Measurements from ENCODE around the gene NEIL3. TPM values are rescaled to one million over a fixed set of nuclear protein-coding genes. Genes with fewer than 3 reads are reported as not detected.

NEIL3 gene
- total RNA-seq, 2 experiments from 2014 or later: 16.6 to 18.7 TPM

- Mint-ChIP-seq H3K27ac (peak overlapping the region; percentile 31), H3K9me3 (no peaks in the 10 kb centered on the region), H3K4me1 (ENCODE audit: low read depth) (peaks cover 23% of the 10 kb centered on the region), H3K36me3 (ENCODE audit: low read depth) (no peaks in the 10 kb centered on the region), H3K4me3 (no peak overlapping the region), H3K27me3 (no peaks in the 10 kb centered on the region)
- TF ChIP-seq, protein P1, sequence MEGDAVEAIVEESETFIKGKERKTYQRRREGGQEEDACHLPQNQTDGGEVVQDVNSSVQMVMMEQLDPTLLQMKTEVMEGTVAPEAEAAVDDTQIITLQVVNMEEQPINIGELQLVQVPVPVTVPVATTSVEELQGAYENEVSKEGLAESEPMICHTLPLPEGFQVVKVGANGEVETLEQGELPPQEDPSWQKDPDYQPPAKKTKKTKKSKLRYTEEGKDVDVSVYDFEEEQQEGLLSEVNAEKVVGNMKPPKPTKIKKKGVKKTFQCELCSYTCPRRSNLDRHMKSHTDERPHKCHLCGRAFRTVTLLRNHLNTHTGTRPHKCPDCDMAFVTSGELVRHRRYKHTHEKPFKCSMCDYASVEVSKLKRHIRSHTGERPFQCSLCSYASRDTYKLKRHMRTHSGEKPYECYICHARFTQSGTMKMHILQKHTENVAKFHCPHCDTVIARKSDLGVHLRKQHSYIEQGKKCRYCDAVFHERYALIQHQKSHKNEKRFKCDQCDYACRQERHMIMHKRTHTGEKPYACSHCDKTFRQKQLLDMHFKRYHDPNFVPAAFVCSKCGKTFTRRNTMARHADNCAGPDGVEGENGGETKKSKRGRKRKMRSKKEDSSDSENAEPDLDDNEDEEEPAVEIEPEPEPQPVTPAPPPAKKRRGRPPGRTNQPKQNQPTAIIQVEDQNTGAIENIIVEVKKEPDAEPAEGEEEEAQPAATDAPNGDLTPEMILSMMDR (IDR thresholded peaks at IDR 0.05): no peak
- ChIA-PET POLR2A (no interaction called here), CTCF (interaction anchor here (1.1 to 1.4 kb wide), 2 partner anchors 58 to 96 kb away, joined by 3 to 5 read pairs; no protein-coding TSS in a partner anchor)
- ATAC-seq (no peak), DNase-seq (no peak)
- intact Hi-C loops (cut with micrococcal nuclease): loop anchor here (2.0 kb wide), 1 partner anchor 135 kb away; the partner anchor contains the start of gene AGA
These were observed 1.5 kb upstream of the NEIL3 start for GRCh38 chr4:177308125-177308524.

- H3K27me3 Mint-ChIP-seq: no peaks in the 10 kb centered on the region
- DNase-seq: peak; percentile 54
- intact Hi-C loops (cut with micrococcal nuclease): loop anchor here (2.0 kb wide), 1 partner anchor 134 kb away; the partner anchor contains the start of gene AGA
- H3K36me3 Mint-ChIP-seq (ENCODE audit: low read depth): no peaks in the 10 kb centered on the region
- H3K4me1 Mint-ChIP-seq (ENCODE audit: low read depth): peaks cover 28% of the 10 kb centered on the region
- H3K9me3 Mint-ChIP-seq: no peaks in the 10 kb centered on the region
- ATAC-seq: peak; percentile 40
- H3K27ac Mint-ChIP-seq: peak overlapping the region; percentile 82
- CTCF ChIA-PET: interaction anchor here (1.1 to 1.4 kb wide), 3 partner anchors 31 to 95 kb away, joined by 3 to 5 read pairs (median 3); no protein-coding TSS in a partner anchor
- POLR2A ChIA-PET: interaction anchor here (1.0 to 1.9 kb wide), 2 partner anchors 11 to 133 kb away, joined by 3 to 17 read pairs; partner anchors contain the start of gene AGA
- TF ChIP-seq, protein P1 (IDR thresholded peaks at IDR 0.05): no peak
- H3K4me3 Mint-ChIP-seq: peak overlapping the region; percentile 90
These were observed 690 bp upstream of the NEIL3 start for GRCh38 chr4:177308847-177309521.

DNA sequence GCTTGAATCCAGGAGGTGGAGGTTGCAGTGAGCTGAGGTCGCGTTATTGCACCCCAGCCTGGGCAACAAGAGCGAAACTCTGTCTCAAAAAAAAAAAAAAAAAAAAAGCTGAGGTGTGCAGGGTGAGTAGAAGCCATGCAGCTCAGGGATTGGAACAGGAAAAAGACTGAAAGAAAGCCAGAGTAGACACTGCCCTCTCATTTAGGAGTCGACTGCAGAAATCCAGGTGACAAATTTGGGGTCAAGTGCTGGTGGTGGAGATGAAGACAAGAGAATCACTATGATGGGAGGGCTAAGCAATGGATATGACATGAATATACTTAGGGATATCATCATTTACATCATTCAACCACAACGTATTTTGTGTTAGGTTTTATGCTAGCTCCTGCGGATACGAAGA is 1.9 kb downstream of the NEIL3 start:
- intact Hi-C loops (cut with micrococcal nuclease): no loop called here
- ATAC-seq: no peak
- Mint-ChIP-seq H3K36me3 (ENCODE audit: low read depth) (no peaks in the 10 kb centered on the region), H3K4me1 (ENCODE audit: low read depth) (peaks cover 42% of the 10 kb centered on the region), H3K27me3 (no peaks in the 10 kb centered on the region), H3K4me3 (peak overlapping the region; percentile 33), H3K9me3 (no peaks in the 10 kb centered on the region), H3K27ac (no peak overlapping the region)
- TF ChIP-seq, protein P1 (IDR thresholded peaks at IDR 0.05): no peak
- DNase-seq: no peak
- CTCF ChIA-PET: interaction anchor here (0.9 kb wide), 1 partner anchor 28 kb away, joined by 3 read pairs; no protein-coding TSS in a partner anchor
- POLR2A ChIA-PET: interaction anchor here (0.6 to 1.0 kb wide), 3 partner anchors 82 to 130 kb away, joined by 3 to 4 read pairs (median 3); no protein-coding TSS in a partner anchor

DNA sequence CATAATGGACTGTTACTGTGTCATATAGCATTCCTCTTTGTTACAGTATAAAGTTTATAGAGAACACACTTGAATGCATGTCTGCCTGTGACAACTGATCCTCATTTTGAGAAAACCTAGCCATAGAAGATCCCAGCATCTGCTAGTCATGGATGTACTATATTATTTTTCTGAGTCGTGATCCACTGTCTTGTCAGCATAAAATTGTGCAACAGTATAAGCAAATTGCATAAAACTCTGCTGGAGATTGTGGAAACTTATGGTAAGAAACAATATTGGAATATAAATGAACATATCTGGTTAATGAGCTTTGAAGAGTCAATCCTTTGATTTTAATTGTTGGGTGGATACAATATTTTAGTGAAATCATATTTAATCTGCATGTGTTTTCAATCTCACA is 3.6 kb downstream of the NEIL3 start:
- TF ChIP-seq, protein P1 (IDR thresholded peaks at IDR 0.05): no peak
- ChIA-PET POLR2A (interaction anchor here (1.1 kb wide), 1 partner anchor 128 kb away, joined by 3 read pairs; no protein-coding TSS in a partner anchor), CTCF (no interaction called here)
- DNase-seq (no peak), ATAC-seq (no peak)
- Mint-ChIP-seq H3K9me3 (no peaks in the 10 kb centered on the region), H3K27ac (no peak overlapping the region), H3K27me3 (no peaks in the 10 kb centered on the region), H3K36me3 (ENCODE audit: low read depth) (peaks cover 4% of the 10 kb centered on the region), H3K4me1 (ENCODE audit: low read depth) (peaks cover 39% of the 10 kb centered on the region), H3K4me3 (no peak overlapping the region)
- intact Hi-C loops (cut with micrococcal nuclease): no loop called here
